Activated naive CD4-positive, alpha-beta T cell treated with anti-CD3 and anti-CD28 coated beads, Interleukin-2, amount 50 U/mL, for 16 hours (primary cell): Measurements from ENCODE around the gene NKAIN1.
"Not testable (repeated sequence)": the region's sequence is repeated elsewhere in the genome, so short reads cannot be mapped to it uniquely, and the experiment has no call there.

ENCODE experiments used
- DNase-seq: peaks from one replicate; pipeline ENCODE4 v3.0.0-alpha.2; 2020

Gene NKAIN1

DNA sequence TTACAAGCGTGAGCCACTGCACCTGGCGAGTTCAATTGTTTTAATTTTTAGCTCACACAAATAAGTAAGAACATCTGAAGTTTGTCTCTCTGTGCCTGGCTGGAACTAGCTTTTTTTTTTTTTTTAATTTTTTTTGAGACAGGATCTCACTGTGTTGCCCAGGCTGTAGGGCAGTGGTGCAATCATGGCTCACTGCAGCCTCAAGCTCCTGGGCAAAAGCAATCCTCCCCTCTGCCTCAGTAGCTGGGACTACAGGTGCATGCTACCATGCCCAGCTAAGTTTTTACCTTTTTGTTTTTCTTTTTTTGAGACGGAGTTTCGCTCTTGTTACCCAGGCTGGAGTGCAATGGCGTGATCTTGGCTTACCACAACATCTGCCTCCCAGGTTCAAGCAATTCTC lies 7.9 kb downstream of the NKAIN1 start:
- no peak for DNase-seq

DNA sequence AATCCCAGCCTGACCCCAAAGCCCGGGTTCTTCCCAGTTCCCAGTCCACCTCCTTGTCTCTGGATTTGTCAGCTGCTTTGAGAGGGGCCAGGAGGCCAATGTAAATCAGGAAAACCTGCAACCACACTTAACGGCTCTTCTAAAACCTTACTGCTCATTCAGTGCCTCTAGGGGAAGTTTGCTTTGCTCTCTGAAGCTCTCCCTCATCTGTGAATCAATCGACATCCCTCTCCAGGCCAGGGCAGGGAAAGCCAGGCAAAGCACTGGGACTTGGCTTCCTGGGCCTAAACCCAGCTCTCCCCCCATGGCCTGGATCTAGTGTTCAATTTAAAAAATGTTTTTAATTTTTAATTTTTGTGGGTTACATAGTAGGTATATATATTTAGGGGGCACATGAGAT lies 9.3 kb downstream of the NKAIN1 start:
- DNase-seq: no peak

GRCh38 chr1:31228986-31229385 lies 10.7 kb downstream of the NKAIN1 start:
- no peak for DNase-seq

DNA sequence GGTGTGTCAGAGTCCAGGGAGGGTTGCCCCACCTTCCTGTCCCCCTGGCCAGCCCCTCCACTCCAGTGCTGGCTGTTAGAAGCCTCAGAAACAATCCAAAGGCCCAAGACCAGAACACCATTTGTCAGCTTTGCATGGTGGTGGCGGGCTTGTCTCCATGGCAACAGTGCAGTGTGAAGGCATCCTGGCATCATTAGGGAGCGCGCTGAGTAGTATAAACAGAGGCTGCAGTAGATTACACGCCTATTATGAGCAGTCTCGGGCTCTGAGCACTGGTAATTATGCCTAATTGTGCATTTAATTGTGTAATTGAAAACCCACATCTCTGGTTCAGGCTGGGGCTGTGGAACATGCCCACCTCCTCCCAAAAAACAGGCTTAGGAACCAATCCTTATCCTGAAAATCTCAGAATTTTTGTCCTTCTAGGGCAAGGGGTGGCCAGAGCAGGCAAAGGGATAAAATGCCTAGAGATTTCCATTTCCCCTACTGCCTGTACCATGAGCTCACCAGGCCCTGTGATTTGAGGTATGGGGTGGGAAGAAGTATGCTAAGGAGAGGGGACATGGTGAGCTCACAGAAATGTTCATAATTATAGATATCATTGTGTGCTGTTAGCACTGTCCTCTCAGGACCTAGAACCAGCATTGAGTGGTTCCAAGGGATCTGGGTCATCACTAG lies 11.7 kb downstream of the NKAIN1 start:
- DNase-seq: no peak

DNA sequence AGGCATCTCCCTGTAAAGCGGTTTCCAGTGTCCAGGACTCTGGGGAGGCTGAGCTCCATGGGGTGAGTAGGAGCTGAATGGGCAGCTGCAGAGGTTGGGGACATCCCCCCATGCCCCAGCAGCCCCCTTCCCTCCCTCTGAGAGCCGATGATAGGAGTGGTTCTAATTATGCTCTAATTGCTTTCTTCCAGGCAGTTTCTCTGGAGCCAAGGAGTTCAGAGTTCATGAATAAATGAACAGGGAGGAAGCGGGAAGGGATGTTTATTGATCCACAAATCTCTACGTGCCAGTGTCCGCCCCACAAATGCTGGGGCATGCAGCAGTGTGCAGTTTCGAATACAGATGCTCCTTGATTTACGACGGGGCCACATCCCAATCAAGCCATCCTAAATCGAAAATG lies 15.6 kb downstream of the NKAIN1 start:
- DNase-seq: no peak

GRCh38 chr1:31222176-31222575 lies 17.5 kb downstream of the NKAIN1 start:
- no peak for DNase-seq

DNA sequence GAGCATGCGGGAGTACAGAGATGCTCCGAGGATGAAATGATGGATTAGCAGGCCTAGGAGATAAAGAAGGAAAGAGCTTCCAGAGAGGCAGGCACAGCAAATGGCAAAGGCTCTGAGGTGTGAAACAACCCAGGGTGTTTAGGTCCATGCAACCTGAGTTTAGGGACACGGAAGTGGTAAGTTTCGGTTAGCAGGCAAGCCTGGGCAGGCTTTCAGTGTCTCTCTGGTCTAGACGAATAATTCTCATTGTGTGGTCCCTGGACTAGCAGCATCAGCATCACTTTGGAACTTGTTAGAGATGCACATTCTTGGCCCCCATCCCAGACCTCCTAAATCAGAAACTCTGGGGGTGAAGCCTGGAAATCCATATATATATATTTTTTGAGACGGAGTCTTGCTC lies 18.6 kb downstream of the NKAIN1 start:
- DNase-seq: no peak

DNA sequence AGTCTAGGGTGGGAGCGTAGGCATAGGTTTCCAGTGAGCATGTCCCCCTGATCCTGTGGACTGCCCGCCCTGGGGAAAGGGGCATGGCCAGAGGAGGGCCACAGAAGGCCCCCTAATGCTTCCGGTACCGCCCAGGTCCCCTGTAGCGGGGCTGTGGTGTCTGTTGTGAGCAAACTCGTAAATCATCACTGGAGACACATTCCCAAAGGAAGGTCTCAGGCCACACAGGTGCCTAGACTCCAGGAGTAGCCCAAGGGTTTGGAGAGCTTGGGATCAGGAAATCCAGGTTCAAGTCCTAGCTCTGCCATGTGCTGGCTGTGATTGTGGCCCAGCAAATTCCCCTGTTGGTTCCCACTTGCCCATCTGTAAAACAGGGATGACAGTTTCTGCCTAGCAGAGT lies 20.2 kb downstream of the NKAIN1 start:
- DNase-seq: no peak

- DNase-seq: no peak
Observed at GRCh38 chr1:31218705-31219104, 21.0 kb downstream of the NKAIN1 start.

- DNase-seq: no peak
Observed at GRCh38 chr1:31216016-31216415, 23.7 kb downstream of the NKAIN1 start.

- DNase-seq: no peak
Observed at GRCh38 chr1:31215065-31215570, 24.6 kb downstream of the NKAIN1 start.

DNA sequence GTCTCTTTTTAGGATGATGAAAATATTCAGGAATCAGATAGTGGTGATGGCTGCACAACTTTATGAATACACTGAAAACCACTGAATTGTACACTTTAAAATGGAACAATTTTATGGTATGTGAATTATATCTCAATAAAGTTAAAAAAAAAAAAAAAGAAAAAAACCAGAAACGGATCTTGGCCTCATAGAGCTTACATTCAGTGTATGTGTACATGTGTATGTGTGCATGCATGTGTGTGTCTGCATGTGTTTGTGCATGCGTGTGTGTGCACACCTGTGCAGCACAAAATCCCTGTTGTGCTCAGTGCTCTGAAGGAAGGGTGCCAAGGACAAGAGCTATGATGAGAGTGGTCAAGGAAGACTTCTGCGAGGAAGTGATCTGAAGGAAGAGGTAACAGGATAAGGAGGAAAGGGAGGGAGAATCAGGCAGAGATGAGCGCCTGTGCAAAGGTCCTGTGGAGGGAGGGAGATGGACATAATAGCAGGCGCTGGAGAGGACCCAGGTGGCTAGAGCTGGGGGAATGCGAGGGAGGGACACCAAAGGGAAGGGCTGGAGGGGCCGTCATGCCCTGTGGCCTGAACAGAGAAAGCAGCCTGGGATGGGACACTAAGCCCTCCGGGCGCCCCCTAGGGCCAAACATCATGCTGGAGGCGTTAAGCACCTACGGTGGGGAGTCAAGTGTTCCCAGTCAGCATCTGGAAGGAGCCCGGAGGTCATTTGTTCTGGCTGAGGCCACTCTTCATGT lies 25.2 kb downstream of the NKAIN1 start:
- DNase-seq: no peak

DNA sequence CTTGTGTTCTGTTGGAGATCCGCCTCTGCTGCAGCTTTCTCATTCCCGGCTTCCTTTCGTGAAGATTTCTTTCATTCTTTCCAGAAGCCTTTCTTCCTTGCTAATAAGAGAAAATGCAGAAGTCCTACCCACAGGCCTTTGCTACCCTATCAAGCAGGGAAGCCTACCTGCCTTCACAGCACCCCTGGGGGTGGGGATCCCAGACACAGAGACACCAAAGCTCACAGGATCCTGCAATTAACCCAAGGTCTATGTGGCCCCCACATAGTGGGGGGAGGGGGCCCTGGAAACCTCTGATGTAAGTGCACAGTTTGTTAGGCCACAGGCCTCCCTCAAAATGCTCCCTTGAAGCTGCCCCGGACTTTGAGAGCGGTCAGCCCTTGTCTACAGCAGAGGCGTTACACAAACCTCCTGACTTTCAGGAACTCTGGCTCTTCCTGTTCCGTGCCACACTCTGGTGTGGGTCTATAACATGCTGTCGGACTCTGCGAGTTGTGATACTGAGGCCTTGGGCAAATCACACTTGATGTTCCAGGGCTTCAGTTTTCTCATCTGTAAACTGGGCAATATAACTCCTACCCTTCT lies 31.2 kb downstream of the NKAIN1 start:
- DNase-seq: no peak

DNA sequence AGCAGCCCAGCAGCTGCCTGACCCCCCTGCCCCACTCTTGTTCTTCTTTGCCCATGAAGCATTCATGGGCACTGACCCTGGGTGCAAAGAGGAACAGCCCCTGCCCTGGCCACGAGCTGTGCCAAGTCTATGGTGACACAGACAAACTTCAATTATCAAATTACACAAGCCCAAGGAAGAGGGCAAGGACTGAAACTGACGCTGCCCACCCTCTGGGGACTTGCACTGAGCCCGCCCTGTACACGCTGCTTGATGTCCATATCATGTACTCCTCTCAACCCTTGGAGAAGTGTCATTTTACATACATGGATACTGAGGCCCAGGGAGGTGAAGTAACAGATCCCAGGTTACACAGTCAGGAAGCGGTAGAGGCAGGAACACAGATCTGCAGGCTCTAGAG lies 32.1 kb downstream of the NKAIN1 start:
- DNase-seq: no peak

DNA sequence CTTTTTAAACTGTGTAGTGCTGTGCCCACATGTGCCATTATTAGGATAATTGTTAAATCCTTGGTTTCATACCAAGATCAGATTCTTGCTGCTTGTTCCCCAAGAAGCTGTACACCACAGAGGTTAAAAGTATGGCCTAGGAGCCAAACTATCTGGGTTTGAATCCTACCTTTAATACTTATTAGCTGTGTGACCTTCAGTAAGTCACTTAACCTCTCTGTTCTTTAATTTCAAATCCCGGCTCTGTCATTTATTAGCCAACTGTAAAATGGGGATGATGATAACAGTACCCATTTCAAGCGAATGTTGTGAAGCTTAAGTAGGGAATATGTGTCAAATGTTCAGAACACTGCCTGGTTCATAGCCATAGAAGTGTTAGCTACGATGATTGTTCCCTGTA lies 32.6 kb downstream of the NKAIN1 start:
- no peak for DNase-seq

DNA sequence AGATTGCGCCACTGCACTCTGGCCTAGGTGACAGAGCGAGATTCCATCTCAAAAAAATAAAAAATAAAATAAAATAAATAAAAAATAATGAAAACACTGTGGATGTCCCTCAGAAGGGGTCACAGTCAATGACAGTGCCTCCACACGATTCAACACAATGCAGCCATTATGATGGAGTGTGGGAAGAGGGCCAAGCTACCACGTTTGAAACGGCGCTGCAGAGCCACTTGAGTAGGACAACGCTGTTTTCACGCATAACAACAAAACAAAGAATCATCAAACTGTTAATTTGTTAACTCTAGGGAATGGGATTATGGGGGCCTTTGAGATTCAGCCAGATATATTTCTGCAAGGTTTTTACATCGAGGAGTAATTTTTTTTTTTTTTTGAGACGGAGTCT lies 36.5 kb downstream of the NKAIN1 start:
- no peak for DNase-seq

DNA sequence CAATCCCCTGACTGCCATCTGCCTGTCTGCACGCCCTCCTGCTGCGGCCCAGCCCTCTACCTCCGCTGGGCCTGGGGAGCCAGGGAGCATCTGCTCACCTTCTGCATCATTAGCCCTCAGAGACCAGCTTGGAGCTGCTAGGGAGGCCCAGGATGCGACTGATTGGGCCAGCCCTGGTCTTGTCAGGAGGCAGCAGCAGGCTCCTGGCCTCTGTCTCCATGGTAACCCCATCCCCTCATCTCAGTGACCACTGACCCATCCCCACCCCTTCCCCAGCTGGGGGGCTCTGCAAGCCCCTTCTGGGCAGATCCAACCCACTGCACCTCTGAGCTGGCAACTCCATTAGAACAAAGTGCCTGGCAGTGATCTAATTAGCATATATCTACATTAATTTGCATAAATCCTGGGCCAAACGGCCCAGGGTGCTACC lies 37.7 kb downstream of the NKAIN1 start:
- no peak for DNase-seq

DNA sequence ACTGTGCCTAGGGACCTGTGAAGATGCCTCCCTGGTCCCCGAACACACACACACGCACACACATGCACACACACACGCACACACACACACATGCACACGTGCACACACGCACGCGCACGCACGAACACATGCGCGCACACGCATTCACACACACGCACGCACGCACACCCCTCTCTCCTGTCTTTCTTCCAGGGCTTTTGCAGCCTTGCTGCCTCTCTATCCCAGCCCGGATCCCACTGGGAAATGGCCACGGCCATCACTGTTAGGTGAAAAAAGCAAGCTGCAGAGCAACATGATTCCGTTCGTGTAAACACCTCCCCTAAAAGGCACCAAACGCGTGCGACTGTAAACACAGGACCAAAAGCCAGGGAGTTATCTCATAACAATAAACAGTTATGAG lies 39.7 kb downstream of the NKAIN1 start:
- no peak for DNase-seq

DNA sequence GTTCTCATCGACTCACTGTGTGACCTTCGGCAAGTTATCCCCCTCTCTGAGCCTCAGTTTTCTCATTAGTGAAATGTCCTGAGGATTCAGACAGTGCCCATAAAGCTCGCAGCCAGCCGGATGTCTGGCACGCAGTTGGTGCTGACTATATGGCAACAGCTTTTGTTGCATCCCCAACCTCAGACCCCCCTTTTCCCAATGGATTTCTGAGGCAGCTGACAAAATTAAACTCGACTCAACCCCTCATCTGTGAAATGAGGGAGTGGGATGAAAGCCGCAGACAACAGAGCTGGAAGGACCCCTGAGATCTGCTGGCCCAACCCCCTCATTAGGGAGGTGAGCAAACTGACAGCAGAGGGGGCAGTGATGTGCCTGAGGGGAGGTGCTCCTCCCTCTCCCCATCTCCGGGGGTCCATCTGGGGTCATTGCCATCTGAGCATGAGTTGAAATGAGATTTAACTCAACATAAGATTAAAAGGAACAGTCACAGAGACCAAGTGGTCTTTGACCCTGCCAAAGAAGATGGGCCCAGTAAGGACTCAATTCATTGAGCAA lies 40.4 kb downstream of the NKAIN1 start:
- no peak for DNase-seq

- no peak for DNase-seq
Observed at GRCh38 chr1:31198600-31198999, 41.1 kb downstream of the NKAIN1 start.

DNA sequence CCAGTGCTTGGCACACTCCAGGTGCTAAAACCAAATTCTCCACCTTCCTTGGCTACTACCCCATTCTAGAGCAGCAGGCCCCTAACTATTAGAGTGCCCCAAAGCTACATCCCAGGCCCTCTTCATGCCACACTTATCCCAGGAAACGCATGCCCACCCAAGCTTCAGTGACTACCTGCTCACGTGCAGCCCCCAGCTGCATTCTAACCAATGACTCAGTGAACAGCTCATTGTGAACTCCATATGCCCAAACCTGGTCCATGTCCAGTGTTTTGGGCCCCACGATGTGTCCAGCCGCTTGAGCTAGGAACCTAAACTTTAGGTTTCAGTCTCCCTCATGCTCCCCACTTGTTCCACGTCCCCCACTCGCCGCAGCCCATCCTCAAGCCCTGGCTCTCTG lies 41.5 kb downstream of the NKAIN1 start:
- no peak for DNase-seq

GRCh38 chr1:31196685-31197084 lies 43.0 kb downstream of the NKAIN1 start:
- no peak for DNase-seq

DNA sequence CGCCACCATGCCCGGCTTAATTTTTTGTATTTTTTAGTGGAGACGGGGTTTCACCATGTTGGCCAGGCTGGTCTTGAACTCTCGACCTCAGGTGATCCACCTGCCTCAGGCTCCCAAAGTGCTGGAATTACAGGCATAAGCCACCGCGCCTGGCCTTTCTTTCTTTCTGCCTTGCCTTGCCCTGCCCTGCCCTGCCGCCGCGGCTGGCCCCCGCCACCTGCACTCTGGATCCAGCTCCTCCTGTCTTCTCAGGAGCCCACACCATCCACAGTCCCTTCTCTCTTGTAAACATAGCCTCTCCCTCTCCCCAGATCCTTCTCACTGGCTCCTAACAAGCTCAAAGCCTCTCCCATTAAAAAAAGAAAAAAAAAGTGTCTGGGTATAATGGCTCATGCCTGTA lies 44.4 kb downstream of the NKAIN1 start:
- not testable (repeated sequence) for DNase-seq

GRCh38 chr1:31193729-31194128 lies 46.0 kb downstream of the NKAIN1 start:
- no peak for DNase-seq
